ENCODE measurements around the gene SMURF1.

Gene SMURF1

GRCh38 chr7:99127636-99128035 is 16.3 kb downstream of the SMURF1 start:
- Histone ChIP-seq H3K27ac (peak overlapping the region in 1 of 2 donors; percentile 46), H3K4me3 (no peak overlapping the region)
- TF ChIP-seq CTCF (IDR thresholded peaks at IDR 0.05) = no peak
- no peak for DNase-seq (ENCODE audit: low spot score)

- H3K27ac ChIP-seq = peak overlapping the region; percentile 46 to 48
- H3K4me3 ChIP-seq = no peak overlapping the region
- no peak for DNase-seq (ENCODE audit: low spot score)
- no peak for TF ChIP-seq CTCF (IDR thresholded peaks at IDR 0.05)
Observed at GRCh38 chr7:99126921-99127553, 16.9 kb downstream of the SMURF1 start.

GRCh38 chr7:99125505-99125865 is 18.4 kb downstream of the SMURF1 start:
- H3K4me3 ChIP-seq = no peak overlapping the region
- H3K27ac ChIP-seq = peak overlapping the region in 1 of 2 donors; percentile 50
- no peak for TF ChIP-seq CTCF (IDR thresholded peaks at IDR 0.05)
- no peak for DNase-seq (ENCODE audit: low spot score)

GRCh38 chr7:99124751-99125504 is 19.0 kb downstream of the SMURF1 start:
- H3K27ac ChIP-seq = peak overlapping the region; percentile 50 to 52
- no peak for DNase-seq (ENCODE audit: low spot score)
- no peak overlapping the region for H3K4me3 ChIP-seq
- no peak for TF ChIP-seq CTCF (IDR thresholded peaks at IDR 0.05)

GRCh38 chr7:99124236-99124635 is 19.7 kb downstream of the SMURF1 start:
- Histone ChIP-seq H3K27ac (peak overlapping the region; percentile 52 to 78), H3K4me3 (no peak overlapping the region)
- no peak for TF ChIP-seq CTCF (IDR thresholded peaks at IDR 0.05)
- no peak for DNase-seq (ENCODE audit: low spot score)

GRCh38 chr7:99123571-99124033 is 20.3 kb downstream of the SMURF1 start:
- no peak for TF ChIP-seq CTCF (IDR thresholded peaks at IDR 0.05)
- no peak overlapping the region for H3K4me3 ChIP-seq
- H3K27ac ChIP-seq = peak overlapping the region; percentile 52 to 78
- DNase-seq (ENCODE audit: low spot score) = no peak

- TF ChIP-seq CTCF (IDR thresholded peaks at IDR 0.05) = no peak
- no peak overlapping the region for H3K4me3 ChIP-seq
- no peak for DNase-seq (ENCODE audit: low spot score)
- H3K27ac ChIP-seq = peak overlapping the region in 1 of 2 donors; percentile 45
Observed at GRCh38 chr7:99122762-99123161, 21.1 kb downstream of the SMURF1 start.
